Thoracic aorta (tissue), 2 donors: Measurements from ENCODE around the gene INO80E. TPM values are rescaled to one million over a fixed set of nuclear protein-coding genes. Genes with fewer than 3 reads are reported as not detected.
A peak's percentile ranks its signal among the peaks of the same experiment; 100 is the strongest.

ENCODE experiments used
- ATAC-seq: fragments of 150-250 bp; one replicate; pipeline ENCODE4 v1.8.0; 2017; ENCODE audit warnings: low read depth; ENCODE audit not compliant: insufficient number of reproducible peaks, low FRiP score
- DNase-seq: peaks from one replicate; pipeline ENCODE4 v3.0.0-alpha.2; 2020; ENCODE audit warnings: low spot score
- H3K27ac ChIP-seq, 2 donors: fragments of 200-600 bp; sonication (generic); 1 replicate in 1 of 2; 2 replicates in 1 of 2; pipeline ENCODE4 v1.5.1; 2016; ENCODE audit warnings: mild to moderate bottlenecking in 2 of 2, moderate library complexity in 2 of 2
- H3K27me3 ChIP-seq: fragments of 200-600 bp; sonication (generic); replicated peaks from 2 replicates; pipeline ENCODE4 v1.6.0; 2016; ENCODE audit warnings: mild to moderate bottlenecking; ENCODE audit not compliant: insufficient read depth
- H3K36me3 ChIP-seq: fragments of 200-600 bp; sonication (generic); one replicate; pipeline ENCODE4 v1.5.1; 2016
- H3K4me1 ChIP-seq, 2 donors: fragments of 200-600 bp; sonication (generic); 1 replicate in 1 of 2; 2 replicates in 1 of 2; pipeline versions ENCODE4 v1.5.1 to v1.6.0; 2016; ENCODE audit warnings: low read depth in 2 of 2, mild to moderate bottlenecking in 1 of 2; ENCODE audit not compliant: control insufficient read depth in 1 of 2
- H3K4me3 ChIP-seq: fragments of 200-600 bp; sonication (generic); 2 replicates; pipeline ENCODE4 v1.5.1; 2016; ENCODE audit warnings: mild to moderate bottlenecking
- H3K9me3 ChIP-seq: fragments of 200-600 bp; sonication (generic); 2 replicates; pipeline ENCODE4 v1.5.1; 2016
- total RNA-seq, 2 donors: library from RNA; depleted of rRNA; stranded (reverse); fragments of >200 nt; gene quantifications; one replicate each; pipeline versions ENCODE4 v1.1.0 to v1.2.3, GENCODE V29; 2016
- TF ChIP-seq, protein P1 (sequence below): fragments of 200-600 bp; sonication (generic); IDR thresholded peaks from one replicate; pipeline ENCODE4 v1.5.1; 2019; ENCODE audit warnings: antibody characterized with exemption

Gene INO80E
- total RNA-seq, 2 donors from 2014 or later = 67.4 to 81.8 TPM

DNA sequence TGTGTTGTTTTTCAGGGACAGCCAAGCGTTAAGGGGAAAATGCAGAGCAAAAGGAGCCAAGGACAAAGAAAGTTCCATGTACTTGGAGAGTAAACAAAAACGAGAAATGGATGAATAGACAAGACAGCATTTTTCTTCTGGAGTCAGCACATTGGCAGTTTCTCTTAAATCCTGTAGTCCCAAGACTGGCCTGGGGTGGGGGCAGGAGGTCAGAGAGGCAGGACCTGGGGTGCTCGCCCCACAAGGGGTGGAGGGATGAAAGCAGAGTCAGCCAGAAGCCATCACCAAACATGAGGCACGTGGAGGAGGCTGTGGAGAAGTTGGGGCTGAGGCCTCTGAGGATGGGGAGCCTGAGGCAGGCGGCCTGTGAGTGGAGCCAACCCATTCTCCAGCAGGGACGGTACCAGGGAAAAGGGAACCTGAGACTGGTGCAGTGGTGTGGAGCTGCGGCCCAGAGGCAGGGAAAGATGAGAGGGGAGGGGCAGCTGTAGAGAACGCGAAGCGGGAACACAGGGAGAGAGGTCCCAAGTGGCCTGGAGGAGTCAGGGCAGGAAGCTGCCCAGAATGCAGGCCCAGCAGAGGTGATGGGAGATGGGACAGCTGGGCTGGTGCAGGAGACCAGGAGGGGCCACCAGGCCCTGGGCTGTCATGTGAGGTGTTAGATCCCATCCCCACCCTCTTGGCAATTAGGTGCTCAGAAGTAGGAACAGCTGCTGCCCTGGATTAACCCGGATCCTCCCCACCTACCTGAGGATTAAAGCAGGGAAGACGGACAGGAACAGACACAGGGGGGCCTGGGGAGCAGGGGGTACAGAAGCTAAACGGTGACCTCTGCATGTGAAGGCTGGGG, 31.8 kb downstream of the INO80E start:
- Histone ChIP-seq H3K27me3 (peaks cover 13% of the 10 kb centered on the region), H3K36me3 (no peaks in the 10 kb centered on the region), H3K9me3 (no peaks in the 10 kb centered on the region), H3K4me1 (peaks cover 2 to 8% of the 10 kb centered on the region in 2 donors), H3K4me3 (no peak overlapping the region), H3K27ac (no peak overlapping the region)
- ATAC-seq (no peak), DNase-seq (no peak)
- TF ChIP-seq, protein P1, sequence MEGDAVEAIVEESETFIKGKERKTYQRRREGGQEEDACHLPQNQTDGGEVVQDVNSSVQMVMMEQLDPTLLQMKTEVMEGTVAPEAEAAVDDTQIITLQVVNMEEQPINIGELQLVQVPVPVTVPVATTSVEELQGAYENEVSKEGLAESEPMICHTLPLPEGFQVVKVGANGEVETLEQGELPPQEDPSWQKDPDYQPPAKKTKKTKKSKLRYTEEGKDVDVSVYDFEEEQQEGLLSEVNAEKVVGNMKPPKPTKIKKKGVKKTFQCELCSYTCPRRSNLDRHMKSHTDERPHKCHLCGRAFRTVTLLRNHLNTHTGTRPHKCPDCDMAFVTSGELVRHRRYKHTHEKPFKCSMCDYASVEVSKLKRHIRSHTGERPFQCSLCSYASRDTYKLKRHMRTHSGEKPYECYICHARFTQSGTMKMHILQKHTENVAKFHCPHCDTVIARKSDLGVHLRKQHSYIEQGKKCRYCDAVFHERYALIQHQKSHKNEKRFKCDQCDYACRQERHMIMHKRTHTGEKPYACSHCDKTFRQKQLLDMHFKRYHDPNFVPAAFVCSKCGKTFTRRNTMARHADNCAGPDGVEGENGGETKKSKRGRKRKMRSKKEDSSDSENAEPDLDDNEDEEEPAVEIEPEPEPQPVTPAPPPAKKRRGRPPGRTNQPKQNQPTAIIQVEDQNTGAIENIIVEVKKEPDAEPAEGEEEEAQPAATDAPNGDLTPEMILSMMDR = no peak

DNA sequence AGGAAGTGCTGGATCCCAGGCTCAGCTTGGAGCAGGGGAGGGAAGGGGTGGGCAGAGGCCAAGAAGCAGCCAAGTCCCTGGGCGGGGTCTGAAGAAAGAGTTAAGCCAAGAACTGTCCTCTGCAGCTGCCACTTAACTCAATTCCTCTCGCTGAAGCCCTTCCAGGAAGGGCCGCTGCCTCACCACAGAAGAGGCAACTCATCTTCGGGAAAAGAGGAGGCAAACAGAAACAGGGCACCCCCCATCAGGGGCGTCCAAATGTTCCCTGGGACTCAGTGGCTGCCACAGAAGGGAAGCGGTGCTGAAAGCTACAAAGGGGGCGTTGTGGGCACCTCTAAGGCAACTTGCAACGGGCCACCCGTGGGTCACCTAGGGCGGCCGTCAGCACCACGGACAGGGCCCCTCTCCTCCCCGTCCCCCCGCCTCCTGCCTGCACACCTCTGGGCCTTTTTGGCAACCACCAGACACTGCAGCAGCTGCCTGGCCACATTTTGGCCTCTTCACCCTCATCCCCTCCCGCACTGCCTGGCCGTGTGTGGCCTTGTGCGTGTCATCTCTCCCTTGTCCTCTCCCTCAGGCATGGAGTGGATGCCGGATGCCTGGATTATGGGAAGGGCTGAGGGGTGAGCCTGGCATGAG, 32.5 kb downstream of the INO80E start:
- Histone ChIP-seq H3K27me3 (peaks cover 19% of the 10 kb centered on the region), H3K27ac (no peak overlapping the region), H3K9me3 (no peaks in the 10 kb centered on the region), H3K4me1 (peaks cover 2 to 8% of the 10 kb centered on the region in 2 donors), H3K4me3 (no peak overlapping the region), H3K36me3 (no peaks in the 10 kb centered on the region)
- DNase-seq = no peak
- TF ChIP-seq, protein P1 = no peak
- ATAC-seq = no peak

DNA sequence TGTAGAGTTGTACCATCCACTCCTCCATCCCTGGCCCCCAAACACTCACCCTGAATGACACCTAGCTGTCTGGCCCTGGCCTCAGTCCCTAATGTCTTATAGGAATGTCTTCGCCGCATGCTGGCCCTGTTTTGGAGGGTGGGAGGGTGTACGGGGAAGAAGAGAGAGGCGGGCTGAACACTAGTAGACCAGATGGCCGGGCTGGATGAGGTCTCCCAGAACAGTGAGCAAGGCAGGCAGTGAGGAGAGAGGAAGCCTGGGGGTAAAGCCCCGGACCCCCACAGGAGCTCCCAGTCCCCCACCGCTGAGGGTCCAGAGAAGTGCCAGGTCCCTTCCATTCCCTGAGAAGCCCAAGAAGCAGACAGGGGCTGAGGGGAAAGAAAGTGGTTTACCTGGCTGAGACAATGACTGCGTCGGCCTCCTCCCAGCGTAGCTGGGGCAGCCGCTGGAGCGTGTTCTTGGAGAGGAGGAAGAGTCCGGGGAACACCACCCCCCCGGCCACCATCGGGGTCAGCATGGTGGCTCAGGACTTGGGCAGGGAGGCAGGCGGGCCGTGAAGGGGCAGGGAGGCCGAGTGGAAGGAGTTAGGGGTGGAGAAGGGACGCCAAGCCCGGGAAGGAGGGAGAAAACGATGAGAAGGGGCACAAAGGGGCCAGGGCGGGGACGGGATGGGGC, 34.1 kb downstream of the INO80E start:
- Histone ChIP-seq H3K4me3 (no peak overlapping the region), H3K9me3 (no peaks in the 10 kb centered on the region), H3K36me3 (no peaks in the 10 kb centered on the region), H3K27ac (no peak overlapping the region), H3K27me3 (peaks cover 19% of the 10 kb centered on the region), H3K4me1 (peaks cover 2 to 8% of the 10 kb centered on the region in 2 donors)
- ATAC-seq = no peak
- TF ChIP-seq, protein P1 = no peak
- no peak for DNase-seq

DNA sequence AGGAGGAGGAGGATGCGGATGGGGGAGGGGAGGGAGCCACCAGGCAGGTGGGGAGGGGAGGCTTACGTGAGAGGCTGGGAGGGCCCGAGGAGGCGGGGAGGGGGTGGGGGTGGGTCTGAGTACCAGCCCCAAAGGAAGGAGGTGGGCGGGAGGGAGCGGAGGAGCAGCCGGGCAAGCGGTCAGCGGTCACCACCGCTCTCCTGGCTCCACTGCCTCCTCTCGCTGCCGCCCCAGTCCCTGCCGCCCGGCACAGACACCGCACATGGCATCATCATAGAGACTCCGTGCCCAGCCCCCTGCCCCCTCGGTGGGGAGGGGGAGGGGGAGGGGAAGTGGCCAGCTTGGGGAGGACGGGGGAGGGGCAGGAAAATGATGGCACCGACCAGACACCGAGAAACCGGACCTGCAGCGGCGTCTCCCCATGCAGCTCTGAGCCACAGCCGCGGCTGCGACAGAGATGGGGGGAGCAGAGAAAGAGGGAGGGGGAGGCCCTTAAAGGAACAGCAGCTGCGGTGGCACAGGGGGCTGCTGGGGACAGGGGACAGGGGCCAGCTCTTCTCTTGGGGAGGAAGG, 34.9 kb downstream of the INO80E start, which contains the start of gene TLCD3B:
Gene TLCD3B (minus strand): TSS at position 431 of the 573 bp plus-strand sequence. CDS start 744 bp downstream, outside the sequence.
- DNase-seq = no peak
- no peak for ATAC-seq
- peaks cover 19% of the 10 kb centered on the region for H3K27me3 ChIP-seq
- peaks cover 2 to 8% of the 10 kb centered on the region in 2 donors for H3K4me1 ChIP-seq
- no peak within 1 kb of the TSS for H3K27ac ChIP-seq
- no peaks in the 10 kb centered on the region for H3K36me3 ChIP-seq
- peak within 1 kb of the TSS; percentile 42 for H3K4me3 ChIP-seq
- H3K9me3 ChIP-seq = no peaks in the 10 kb centered on the region
- TF ChIP-seq, protein P1 = no peak
